Superior temporal gyrus (tissue), 1 donor: Measurements from ENCODE around the gene OPRL1.

Experiments
- DNase-seq: peaks from one replicate; pipeline ENCODE4 v3.0.0-alpha.2; 2016; ENCODE audit errors: extremely low spot score

OPRL1 gene

GRCh38 chr20:64140061-64140931, 60.4 kb downstream of the OPRL1 start:
- DNase-seq = no peak

- DNase-seq = no peak
Measured at GRCh38 chr20:64140956-64141355, 61.1 kb downstream of the OPRL1 start.

GRCh38 chr20:64142590-64142989, 62.7 kb downstream of the OPRL1 start:
- no peak for DNase-seq

- no peak for DNase-seq
Measured at GRCh38 chr20:64143018-64143801, 63.3 kb downstream of the OPRL1 start.

GRCh38 chr20:64144144-64144912, 64.4 kb downstream of the OPRL1 start:
- no peak for DNase-seq

- DNase-seq = no peak
Measured at GRCh38 chr20:64145458-64146300, 65.8 kb downstream of the OPRL1 start.

GRCh38 chr20:64146301-64146935, 66.5 kb downstream of the OPRL1 start:
- DNase-seq = no peak

GRCh38 chr20:64146936-64147477, 67.1 kb downstream of the OPRL1 start:
- DNase-seq = no peak

- DNase-seq = no peak
Measured at GRCh38 chr20:64148581-64148980, 68.7 kb downstream of the OPRL1 start.

- no peak for DNase-seq
Measured at GRCh38 chr20:64149141-64149540, 69.3 kb downstream of the OPRL1 start.

- DNase-seq = no peak
Measured at GRCh38 chr20:64149809-64150560, 70.1 kb downstream of the OPRL1 start.
